Measurements from ENCODE around the gene HBD. TPM values are rescaled to one million over a fixed set of nuclear protein-coding genes. Genes with fewer than 3 reads are reported as not detected.
"Not testable (repeated sequence)": the region's sequence is repeated elsewhere in the genome, so short reads cannot be mapped to it uniquely, and the experiment has no call there.

Gene HBD
- total RNA-seq, 1 experiment from 2014 or later, result not detected

DNA sequence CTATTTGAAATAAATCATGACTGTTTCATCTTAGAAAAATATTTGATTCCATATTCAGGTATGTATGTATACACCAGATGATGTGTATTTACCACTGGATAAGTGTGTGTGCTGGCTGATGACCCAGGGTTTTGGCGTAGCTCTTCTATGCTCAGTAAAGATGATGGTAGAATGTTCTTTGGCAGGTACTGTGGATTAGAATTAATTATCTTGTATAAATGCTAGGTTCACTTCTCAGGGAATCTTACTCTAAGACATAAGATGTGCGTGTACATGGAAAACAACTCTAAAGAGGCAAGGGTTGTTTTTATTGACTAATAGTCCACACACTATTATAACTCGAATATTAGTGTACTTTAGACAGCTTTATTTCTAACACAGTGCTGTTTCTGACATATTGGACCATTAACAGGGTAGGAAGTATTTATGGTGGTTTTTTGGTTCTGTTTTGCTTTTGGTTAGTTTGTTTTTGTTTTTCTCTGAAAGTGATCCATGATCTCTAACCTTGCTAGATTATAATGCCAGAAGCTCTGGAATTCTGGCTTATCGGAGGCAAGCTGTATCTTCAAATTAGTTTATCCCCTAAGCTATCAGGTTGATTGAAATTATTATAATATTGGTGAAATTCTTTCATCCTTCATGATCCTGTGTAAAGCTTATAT is 16.4 kb upstream of the HBD start:
- Histone ChIP-seq H3K27ac (ENCODE audit: low read length) (no peak overlapping the region), H3K9ac (ENCODE audit: low read length) (no peak overlapping the region)

DNA sequence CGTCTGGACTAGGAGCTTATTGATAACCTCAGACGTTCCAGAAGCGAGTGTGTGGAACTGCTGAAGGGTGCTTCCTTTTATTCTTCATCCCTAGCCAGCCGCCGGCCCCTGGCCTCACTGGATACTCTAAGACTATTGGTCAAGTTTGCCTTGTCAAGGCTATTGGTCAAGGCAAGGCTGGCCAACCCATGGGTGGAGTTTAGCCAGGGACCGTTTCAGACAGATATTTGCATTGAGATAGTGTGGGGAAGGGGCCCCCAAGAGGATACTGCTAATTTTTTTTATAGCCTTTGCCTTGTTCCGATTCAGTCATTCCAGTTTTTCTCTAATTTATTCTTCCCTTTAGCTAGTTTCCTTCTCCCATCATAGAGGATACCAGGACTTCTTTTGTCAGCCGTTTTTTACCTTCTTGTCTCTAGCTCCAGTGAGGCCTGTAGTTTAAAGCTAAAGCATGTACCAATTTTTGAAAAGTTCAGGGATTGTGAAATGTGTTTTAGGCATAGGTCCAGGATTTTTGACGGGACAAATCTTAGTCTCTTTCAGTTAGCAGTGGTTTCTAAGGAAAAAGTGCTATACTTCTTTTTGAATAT is 15.6 kb upstream of the HBD start, which contains the start of gene HBG1:
Gene HBG1, minus strand, starts transcription at position 51 of the 590 bp plus-strand sequence. CDS start 53 bp downstream, outside the sequence.
- H3K27ac ChIP-seq (ENCODE audit: low read length); DNase-seq; H3K4me2 ChIP-seq (ENCODE audit: low read depth, low read length, poor library complexity, severe bottlenecking): not testable (repeated sequence)

More for the DNA sequence above, 16.4 kb upstream of the HBD start:
- no peaks in the 10 kb centered on the region for H4K20me1 ChIP-seq (ENCODE audit: insufficient read depth, low read depth, low read length)
- H3K79me2 ChIP-seq (ENCODE audit: low read length), result no peaks in the 10 kb centered on the region
- H3K36me3 ChIP-seq (ENCODE audit: insufficient read depth, low read length), result no peaks in the 10 kb centered on the region
- H3K4me1 ChIP-seq (ENCODE audit: low read length), result no peaks in the 10 kb centered on the region
- H3K4me3 ChIP-seq (ENCODE audit: low read length), result no peak overlapping the region
- H3K4me2 ChIP-seq (ENCODE audit: low read depth, low read length, poor library complexity, severe bottlenecking), result no peak overlapping the region
- no peaks in the 10 kb centered on the region for H3K9me3 ChIP-seq (ENCODE audit: low read length)
- H3K27me3 ChIP-seq (ENCODE audit: low read length), result no peaks in the 10 kb centered on the region
- H2AFZ ChIP-seq (ENCODE audit: low read length), result no peak overlapping the region
- no peaks in the 10 kb centered on the region for H3K9me2 ChIP-seq (replicated peaks; ENCODE audit: insufficient read depth, low read length)
- no peak for DNase-seq

DNA sequence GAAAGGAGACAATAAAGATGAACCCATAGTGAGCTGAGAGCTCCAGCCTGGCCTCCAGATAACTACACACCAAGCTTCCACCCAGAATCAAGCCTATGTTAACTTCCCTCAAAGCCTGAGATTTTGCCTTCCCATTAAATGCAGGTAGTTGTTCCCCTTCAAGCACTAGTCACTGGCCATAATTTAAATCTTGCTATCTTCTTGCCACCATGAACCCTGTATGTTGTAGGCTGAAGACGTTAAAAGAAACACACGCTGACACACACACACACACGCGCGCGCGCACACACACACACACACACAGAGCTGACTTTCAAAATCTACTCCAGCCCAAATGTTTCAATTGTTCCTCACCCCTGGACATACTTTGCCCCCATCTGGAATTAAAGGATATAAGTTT is 14.2 kb upstream of the HBD start:
- not testable (repeated sequence) for H3K4me2 ChIP-seq (ENCODE audit: low read depth, low read length, poor library complexity, severe bottlenecking); DNase-seq

More for the DNA sequence above, 15.6 kb upstream of the HBD start, which contains the start of gene HBG1:
- not testable (repeated sequence) for H3K36me3 ChIP-seq (ENCODE audit: insufficient read depth, low read length); H3K4me1 ChIP-seq (ENCODE audit: low read length); H3K4me3 ChIP-seq (ENCODE audit: low read length); H4K20me1 ChIP-seq (ENCODE audit: insufficient read depth, low read depth, low read length); H3K9me3 ChIP-seq (ENCODE audit: low read length); H3K79me2 ChIP-seq (ENCODE audit: low read length); H3K9me2 ChIP-seq (replicated peaks; ENCODE audit: insufficient read depth, low read length); H2AFZ ChIP-seq (ENCODE audit: low read length); H3K9ac ChIP-seq (ENCODE audit: low read length); H3K27me3 ChIP-seq (ENCODE audit: low read length)

DNA sequence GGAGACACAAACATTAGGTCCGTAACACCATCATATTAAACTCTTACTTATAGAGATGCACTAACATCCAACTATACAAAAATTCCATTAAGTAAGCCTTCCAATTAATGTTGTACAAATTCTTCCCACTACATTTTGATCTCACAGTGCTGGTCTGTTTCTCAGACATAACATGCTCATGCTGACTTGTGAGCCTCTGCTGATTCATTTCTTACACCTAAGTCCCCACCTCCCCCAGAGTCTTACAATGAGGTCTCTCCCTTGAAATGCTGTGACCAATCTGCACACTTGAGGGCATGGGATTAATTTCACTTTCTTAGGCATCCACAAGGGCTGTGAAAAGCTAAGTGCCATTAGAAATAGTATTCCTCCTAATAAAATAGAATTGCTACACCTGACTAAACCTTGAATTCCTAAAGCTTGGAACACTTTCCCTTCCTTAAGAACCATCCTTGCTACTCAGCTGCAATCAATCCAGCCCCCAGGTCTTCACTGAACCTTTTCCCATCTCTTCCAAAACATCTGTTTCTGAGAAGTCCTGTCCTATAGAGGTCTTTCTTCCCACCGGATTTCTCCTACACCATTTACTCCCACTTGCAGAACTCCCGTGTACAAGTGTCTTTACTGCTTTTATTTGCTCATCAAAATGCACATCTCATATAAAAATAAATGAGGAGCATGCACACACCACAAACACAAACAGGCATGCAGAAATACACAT is 13.3 kb upstream of the HBD start:
- Histone ChIP-seq H2AFZ (ENCODE audit: low read length) (no peak overlapping the region), H3K79me2 (ENCODE audit: low read length) (no peaks in the 10 kb centered on the region), H3K4me3 (ENCODE audit: low read length) (no peak overlapping the region), H3K36me3 (ENCODE audit: insufficient read depth, low read length) (no peaks in the 10 kb centered on the region), H3K4me2 (ENCODE audit: low read depth, low read length, poor library complexity, severe bottlenecking) (no peak overlapping the region), H3K4me1 (ENCODE audit: low read length) (no peaks in the 10 kb centered on the region), H3K9ac (ENCODE audit: low read length) (no peak overlapping the region), H3K27me3 (ENCODE audit: low read length) (no peaks in the 10 kb centered on the region), H3K9me3 (ENCODE audit: low read length) (no peaks in the 10 kb centered on the region), H3K9me2 (replicated peaks; ENCODE audit: insufficient read depth, low read length) (no peaks in the 10 kb centered on the region), H4K20me1 (ENCODE audit: insufficient read depth, low read depth, low read length) (no peaks in the 10 kb centered on the region), H3K27ac (ENCODE audit: low read length) (no peak overlapping the region)
- DNase-seq, result no peak

More for the DNA sequence above, 14.2 kb upstream of the HBD start:
- not testable (repeated sequence) for H3K9me3 ChIP-seq (ENCODE audit: low read length); H4K20me1 ChIP-seq (ENCODE audit: insufficient read depth, low read depth, low read length); H3K27ac ChIP-seq (ENCODE audit: low read length); H3K79me2 ChIP-seq (ENCODE audit: low read length); H3K4me1 ChIP-seq (ENCODE audit: low read length); H3K36me3 ChIP-seq (ENCODE audit: insufficient read depth, low read length); H3K9ac ChIP-seq (ENCODE audit: low read length); H3K9me2 ChIP-seq (replicated peaks; ENCODE audit: insufficient read depth, low read length); H2AFZ ChIP-seq (ENCODE audit: low read length); H3K27me3 ChIP-seq (ENCODE audit: low read length); H3K4me3 ChIP-seq (ENCODE audit: low read length)

DNA sequence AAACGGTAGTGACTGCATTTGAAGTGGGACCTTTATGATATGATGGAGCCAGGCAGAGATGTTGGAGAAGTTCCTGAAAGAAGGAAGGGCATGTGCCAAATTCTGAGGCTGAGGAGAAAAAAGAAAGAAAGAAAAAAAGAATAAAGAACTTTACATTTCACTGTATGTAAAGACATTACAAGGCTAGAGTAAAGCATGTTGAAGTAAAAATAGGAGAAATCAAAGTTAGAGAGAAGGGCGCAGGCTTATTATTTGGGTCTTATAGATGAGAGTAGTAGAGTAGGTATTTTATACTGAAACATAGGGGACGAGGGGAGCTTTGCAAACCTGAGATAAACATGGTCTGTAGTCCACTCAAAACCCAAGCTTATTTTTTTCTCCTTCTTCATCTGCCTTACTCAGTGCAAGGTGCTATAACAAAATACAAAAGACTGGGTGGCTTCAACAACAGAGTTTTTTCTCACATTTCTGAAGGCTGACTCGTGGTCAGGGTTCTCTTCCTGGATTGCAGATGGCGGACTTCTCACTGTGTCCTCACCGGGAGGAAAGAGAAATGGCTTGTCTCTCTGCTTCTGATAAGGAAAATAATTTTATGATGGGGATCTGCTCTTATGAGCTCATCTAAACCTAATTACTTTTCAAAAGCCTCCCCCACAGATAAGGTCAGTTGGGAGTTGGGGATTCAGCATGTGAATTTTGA is 12.6 kb upstream of the HBD start:
- H3K9me2 ChIP-seq (replicated peaks; ENCODE audit: insufficient read depth, low read length), result no peaks in the 10 kb centered on the region
- no peak overlapping the region for H3K9ac ChIP-seq (ENCODE audit: low read length)
- no peak for DNase-seq
- H3K4me3 ChIP-seq (ENCODE audit: low read length), result no peak overlapping the region
- H2AFZ ChIP-seq (ENCODE audit: low read length), result no peak overlapping the region
- H4K20me1 ChIP-seq (ENCODE audit: insufficient read depth, low read depth, low read length), result no peaks in the 10 kb centered on the region
- H3K27me3 ChIP-seq (ENCODE audit: low read length), result no peaks in the 10 kb centered on the region
- no peaks in the 10 kb centered on the region for H3K79me2 ChIP-seq (ENCODE audit: low read length)
- no peaks in the 10 kb centered on the region for H3K36me3 ChIP-seq (ENCODE audit: insufficient read depth, low read length)
- H3K27ac ChIP-seq (ENCODE audit: low read length), result no peak overlapping the region
- H3K4me2 ChIP-seq (ENCODE audit: low read depth, low read length, poor library complexity, severe bottlenecking), result no peak overlapping the region
- H3K9me3 ChIP-seq (ENCODE audit: low read length), result no peaks in the 10 kb centered on the region
- no peaks in the 10 kb centered on the region for H3K4me1 ChIP-seq (ENCODE audit: low read length)

DNA sequence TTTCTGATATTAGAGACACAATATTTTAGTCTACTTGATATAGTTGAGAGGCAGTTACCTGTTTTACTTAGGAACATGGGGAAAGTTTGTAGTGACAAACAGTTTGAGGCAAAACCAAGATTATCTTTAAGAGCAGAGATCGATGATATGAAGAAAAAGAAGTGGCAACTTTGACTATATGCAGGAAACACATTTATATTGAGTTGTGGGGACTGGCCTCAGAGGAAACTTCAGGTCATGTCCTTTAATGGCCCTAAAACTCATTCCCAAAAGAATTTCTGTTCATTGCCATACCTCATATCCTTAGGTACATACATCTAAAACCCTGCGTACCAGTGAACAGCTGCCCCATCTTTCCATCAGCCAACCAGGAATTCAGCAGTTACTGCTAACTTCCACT is 10.9 kb upstream of the HBD start:
- Histone ChIP-seq H3K9me3 (ENCODE audit: low read length) (no peaks in the 10 kb centered on the region), H3K4me1 (ENCODE audit: low read length) (no peaks in the 10 kb centered on the region), H3K27me3 (ENCODE audit: low read length) (no peaks in the 10 kb centered on the region), H4K20me1 (ENCODE audit: insufficient read depth, low read depth, low read length) (no peaks in the 10 kb centered on the region), H3K4me2 (ENCODE audit: low read depth, low read length, poor library complexity, severe bottlenecking) (no peak overlapping the region), H2AFZ (ENCODE audit: low read length) (no peak overlapping the region), H3K36me3 (ENCODE audit: insufficient read depth, low read length) (no peaks in the 10 kb centered on the region), H3K4me3 (ENCODE audit: low read length) (no peak overlapping the region), H3K9ac (ENCODE audit: low read length) (no peak overlapping the region), H3K79me2 (ENCODE audit: low read length) (no peaks in the 10 kb centered on the region), H3K9me2 (replicated peaks; ENCODE audit: insufficient read depth, low read length) (no peaks in the 10 kb centered on the region), H3K27ac (ENCODE audit: low read length) (no peak overlapping the region)
- no peak for DNase-seq

DNA sequence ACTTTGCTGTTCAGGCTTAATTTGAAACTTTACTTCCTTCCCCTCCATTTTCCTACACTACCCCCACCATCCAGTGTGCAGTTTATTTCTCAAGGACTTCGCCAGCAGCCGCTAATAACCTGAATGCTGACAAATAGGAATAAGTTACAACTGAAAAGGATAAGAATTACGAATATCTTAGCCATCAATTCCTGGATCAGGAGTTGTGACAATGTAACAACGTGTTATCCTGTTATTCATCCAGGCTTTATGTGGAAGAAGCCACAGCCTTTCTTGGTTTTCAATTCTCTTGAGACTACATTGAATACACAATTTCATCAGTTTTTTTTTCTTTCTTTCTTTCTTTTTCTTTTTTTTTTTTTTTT is 9.5 kb upstream of the HBD start:
- no peak overlapping the region for H2AFZ ChIP-seq (ENCODE audit: low read length)
- no peak for DNase-seq
- H3K27ac ChIP-seq (ENCODE audit: low read length), result no peak overlapping the region
- H3K9me2 ChIP-seq (replicated peaks; ENCODE audit: insufficient read depth, low read length), result no peaks in the 10 kb centered on the region
- H3K9me3 ChIP-seq (ENCODE audit: low read length), result no peaks in the 10 kb centered on the region
- H3K4me2 ChIP-seq (ENCODE audit: low read depth, low read length, poor library complexity, severe bottlenecking), result no peak overlapping the region
- H3K27me3 ChIP-seq (ENCODE audit: low read length), result no peaks in the 10 kb centered on the region
- no peak overlapping the region for H3K9ac ChIP-seq (ENCODE audit: low read length)
- H3K4me3 ChIP-seq (ENCODE audit: low read length), result no peak overlapping the region
- H4K20me1 ChIP-seq (ENCODE audit: insufficient read depth, low read depth, low read length), result no peaks in the 10 kb centered on the region
- no peaks in the 10 kb centered on the region for H3K4me1 ChIP-seq (ENCODE audit: low read length)
- no peaks in the 10 kb centered on the region for H3K36me3 ChIP-seq (ENCODE audit: insufficient read depth, low read length)
- no peaks in the 10 kb centered on the region for H3K79me2 ChIP-seq (ENCODE audit: low read length)
